KMS-11 (cell line): ENCODE results near the gene VLDLR.

Experiments
- H2AFZ ChIP-seq: fragments of 200-600 bp; sonication (generic); 2 replicates; pipeline ENCODE4 v1.6.1; 2016; ENCODE audit warnings: antibody characterized with exemption, mixed run types, low read depth
- H3K27ac ChIP-seq: fragments of 200-600 bp; sonication (generic); 2 replicates; pipeline ENCODE4 v1.6.1; 2016; ENCODE audit warnings: mild to moderate bottlenecking, mixed run types
- H3K27me3 ChIP-seq: fragments of 200-600 bp; sonication (generic); 2 replicates; pipeline ENCODE4 v1.6.1; 2017; ENCODE audit warnings: mild to moderate bottlenecking, low read depth, mixed run types, moderate library complexity; ENCODE audit not compliant: insufficient read depth
- H3K36me3 ChIP-seq: fragments of 200-600 bp; sonication (generic); 2 replicates; pipeline ENCODE4 v1.6.1; 2017; ENCODE audit warnings: mild to moderate bottlenecking, mixed run types; ENCODE audit not compliant: insufficient read depth
- H3K4me1 ChIP-seq: fragments of 200-600 bp; sonication (generic); 2 replicates; pipeline ENCODE4 v1.6.1; 2016; ENCODE audit warnings: mild to moderate bottlenecking, low read depth, mixed run types; ENCODE audit not compliant: poor library complexity, severe bottlenecking
- H3K4me2 ChIP-seq: fragments of 200-600 bp; sonication (generic); 2 replicates; pipeline ENCODE4 v1.7.0; 2016; ENCODE audit warnings: mild to moderate bottlenecking, mixed run types
- H3K4me3 ChIP-seq: fragments of 200-600 bp; sonication (generic); IDR thresholded peaks from 2 replicates; pipeline ENCODE4 v1.6.1; 2017; ENCODE audit warnings: low read depth, low read length, mixed read lengths; ENCODE audit not compliant: insufficient read depth
- H3K79me2 ChIP-seq: fragments of 200-600 bp; sonication (generic); 2 replicates; pipeline ENCODE4 v1.6.1; 2016; ENCODE audit warnings: low read depth, mixed run types; ENCODE audit not compliant: insufficient read depth
- H3K9ac ChIP-seq: fragments of 200-600 bp; sonication (generic); 2 replicates; pipeline ENCODE4 v1.6.1; 2016; ENCODE audit warnings: mild to moderate bottlenecking, mixed run types
- H4K20me1 ChIP-seq: fragments of 200-600 bp; sonication (generic); 2 replicates; pipeline ENCODE4 v1.6.1; 2016; ENCODE audit warnings: mild to moderate bottlenecking, mixed run types; ENCODE audit not compliant: insufficient read depth
- CTCF ChIP-seq: fragments of 200-600 bp; sonication (generic); conservative IDR thresholded peaks from 2 replicates; pipeline ENCODE4 v1.6.1; 2017; ENCODE audit warnings: low read depth, mild to moderate bottlenecking, antibody characterized with exemption, low read length, moderate library complexity, mixed read lengths

Gene VLDLR

GRCh38 chr9:2621722-2622460 lies at the start of gene VLDLR:
Gene VLDLR (plus strand): TSS chr9:2621787. CDS start chr9:2622190, 403 bp downstream.
- H3K27ac ChIP-seq: no peak within 1 kb of the TSS

GRCh38 chr9:2574203-2574602 lies 47.4 kb upstream of the VLDLR start:
- Histone ChIP-seq H3K79me2 (no peaks in the 10 kb centered on the region), H3K36me3 (no peaks in the 10 kb centered on the region), H3K27ac (no peak overlapping the region), H3K4me2 (no peak overlapping the region), H2AFZ (no peak overlapping the region), H3K9ac (no peak overlapping the region), H3K27me3 (no peaks in the 10 kb centered on the region), H3K4me1 (peaks cover 24% of the 10 kb centered on the region), H4K20me1 (no peaks in the 10 kb centered on the region), H3K4me3 (no peak overlapping the region)
- TF ChIP-seq CTCF: no peak

More at GRCh38 chr9:2621722-2622460, at the start of gene VLDLR:
- no peak for TF ChIP-seq CTCF
- Histone ChIP-seq H4K20me1 (no peaks in the 10 kb centered on the region), H3K4me3 (no peak within 1 kb of the TSS), H3K4me2 (peak within 1 kb of the TSS; percentile 48), H3K36me3 (no peaks in the 10 kb centered on the region), H3K79me2 (no peaks in the 10 kb centered on the region), H2AFZ (peak within 1 kb of the TSS; percentile 71), H3K27me3 (no peaks in the 10 kb centered on the region), H3K9ac (peak within 1 kb of the TSS; percentile 35; the same call in 1 of the 2 replicates), H3K4me1 (no peaks in the 10 kb centered on the region)

GRCh38 chr9:2576631-2577030 lies 45.0 kb upstream of the VLDLR start:
- Histone ChIP-seq H3K36me3 (no peaks in the 10 kb centered on the region), H3K4me2 (no peak overlapping the region), H3K4me1 (peaks cover 3% of the 10 kb centered on the region), H4K20me1 (no peaks in the 10 kb centered on the region), H3K9ac (no peak overlapping the region), H3K4me3 (no peak overlapping the region), H3K79me2 (no peaks in the 10 kb centered on the region), H2AFZ (no peak overlapping the region), H3K27ac (no peak overlapping the region), H3K27me3 (no peaks in the 10 kb centered on the region)
- TF ChIP-seq CTCF: no peak

GRCh38 chr9:2583308-2584013 lies 38.1 kb upstream of the VLDLR start:
- Histone ChIP-seq H3K4me2 (no peak overlapping the region), H3K36me3 (no peaks in the 10 kb centered on the region), H3K4me1 (no peaks in the 10 kb centered on the region), H2AFZ (no peak overlapping the region), H3K4me3 (no peak overlapping the region), H3K27me3 (no peaks in the 10 kb centered on the region), H4K20me1 (no peaks in the 10 kb centered on the region), H3K79me2 (no peaks in the 10 kb centered on the region), H3K9ac (no peak overlapping the region), H3K27ac (no peak overlapping the region)
- TF ChIP-seq CTCF: no peak
